ENCODE data around the gene RASGEF1C.
"Not testable (repeated sequence)": the region's sequence is repeated elsewhere in the genome, so short reads cannot be mapped to it uniquely, and the experiment has no call there.

RASGEF1C gene

DNA sequence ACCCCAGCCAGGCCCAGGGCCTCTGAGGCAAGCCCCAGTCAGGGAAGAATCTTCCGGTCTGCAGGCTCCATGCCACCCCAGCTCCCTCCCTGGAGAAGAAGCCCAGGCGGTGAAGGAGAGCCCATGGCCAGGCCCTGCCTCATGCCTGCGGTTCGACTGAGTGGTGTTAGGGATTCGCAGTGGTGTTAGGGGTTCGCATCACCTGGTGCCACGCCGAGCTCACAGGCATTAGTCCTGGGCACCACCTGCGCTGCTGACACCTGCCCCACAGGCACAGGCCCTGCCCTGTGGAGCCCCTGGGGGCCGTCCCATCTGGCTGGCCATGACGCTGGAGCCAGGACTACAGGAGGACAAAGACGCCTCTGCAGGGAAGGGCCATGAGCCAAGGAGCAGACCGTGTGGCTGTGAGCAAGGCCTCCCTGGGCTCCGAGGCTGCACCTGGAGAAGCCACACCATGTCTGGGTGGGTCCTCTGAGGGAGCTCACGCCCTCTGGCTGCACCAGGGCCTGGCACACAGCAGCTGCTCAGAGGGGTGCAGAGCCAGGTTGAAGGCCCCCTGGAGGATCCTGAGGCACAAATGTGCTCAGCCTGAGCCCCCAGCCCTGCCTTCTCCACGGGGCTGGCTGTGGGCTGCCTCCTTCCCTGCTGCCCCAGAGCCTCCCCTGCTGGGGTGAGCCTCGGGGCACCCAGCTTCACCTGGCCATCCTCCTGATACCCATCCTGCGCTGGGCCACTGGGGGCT lies 109.8 kb downstream of the RASGEF1C start:
- no peak for DNase-seq

DNA sequence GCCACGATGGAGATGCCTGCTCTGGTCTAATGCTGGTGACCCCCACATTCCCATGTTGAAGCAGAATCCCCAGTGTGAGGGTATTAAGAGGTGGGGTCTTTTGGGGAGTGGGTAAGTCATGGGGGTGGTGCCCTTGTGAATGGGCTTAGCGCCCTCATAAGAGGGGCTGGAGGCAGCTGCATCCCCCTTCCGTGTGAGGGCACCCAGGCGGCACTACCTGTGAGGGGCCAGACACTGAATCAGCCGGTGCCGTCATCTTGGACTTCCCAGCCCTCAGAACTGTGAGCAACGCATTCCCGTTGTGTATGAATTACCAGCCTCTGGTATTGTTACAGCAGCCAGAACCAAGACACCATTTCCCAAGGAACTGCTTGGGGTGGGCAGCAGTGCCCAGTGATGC lies 110.5 kb downstream of the RASGEF1C start:
- DNase-seq: no peak

DNA sequence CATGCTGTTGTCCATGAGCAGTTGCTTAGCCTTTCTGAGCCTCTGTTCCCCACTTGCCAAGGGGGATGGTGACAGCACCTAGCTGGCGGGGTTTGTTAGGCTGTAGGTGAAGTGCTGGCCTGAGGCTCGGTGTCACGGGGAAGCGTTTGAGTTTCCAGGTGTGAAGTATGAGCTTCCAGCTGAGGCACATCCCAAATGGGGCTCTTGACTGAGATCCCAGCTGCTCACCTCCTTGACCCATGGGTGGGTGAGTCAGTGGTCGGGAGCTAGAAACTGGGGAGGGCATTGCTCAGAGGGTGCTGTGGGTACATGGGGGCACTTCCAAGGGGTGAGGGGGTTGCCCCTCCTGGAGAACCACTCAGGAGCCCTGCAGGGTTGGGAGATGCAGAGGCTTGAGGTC lies 111.1 kb downstream of the RASGEF1C start:
- DNase-seq: no peak

DNA sequence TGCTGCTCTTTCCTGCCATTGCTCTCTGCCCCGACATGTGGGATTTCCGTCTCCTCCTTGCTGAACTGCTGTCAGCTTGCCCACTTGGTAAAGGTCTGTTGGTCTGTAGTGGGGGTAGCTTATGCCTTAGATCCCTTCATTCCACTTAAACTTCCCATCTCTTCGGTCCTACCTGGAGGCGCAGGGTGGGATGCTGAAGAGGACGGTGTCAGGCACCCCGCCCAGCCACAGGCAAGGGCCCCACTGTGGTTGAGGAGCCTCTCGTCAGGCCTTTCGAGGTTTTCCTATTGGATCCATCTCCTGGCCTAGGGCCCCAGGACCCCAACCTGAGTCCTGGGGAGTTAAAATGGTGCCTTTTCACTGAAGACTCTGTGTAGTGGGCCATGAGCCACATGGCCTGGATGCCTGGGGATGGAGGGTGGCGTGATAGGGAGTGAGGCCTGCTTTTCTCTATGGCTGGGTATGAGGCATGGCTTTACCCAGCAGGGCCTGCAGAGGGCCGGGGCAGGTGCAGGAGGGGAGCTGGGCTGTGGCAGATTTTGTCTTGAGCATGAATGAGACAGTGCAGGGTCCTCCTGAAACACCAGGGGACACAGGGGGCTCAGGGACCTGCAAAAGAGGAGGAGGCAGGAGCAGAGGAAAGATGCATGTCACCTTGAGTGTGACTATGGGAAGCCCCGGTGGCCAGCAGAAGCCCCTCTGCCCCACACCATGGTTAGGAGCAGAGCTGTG lies 111.7 kb downstream of the RASGEF1C start:
- DNase-seq: no peak

DNA sequence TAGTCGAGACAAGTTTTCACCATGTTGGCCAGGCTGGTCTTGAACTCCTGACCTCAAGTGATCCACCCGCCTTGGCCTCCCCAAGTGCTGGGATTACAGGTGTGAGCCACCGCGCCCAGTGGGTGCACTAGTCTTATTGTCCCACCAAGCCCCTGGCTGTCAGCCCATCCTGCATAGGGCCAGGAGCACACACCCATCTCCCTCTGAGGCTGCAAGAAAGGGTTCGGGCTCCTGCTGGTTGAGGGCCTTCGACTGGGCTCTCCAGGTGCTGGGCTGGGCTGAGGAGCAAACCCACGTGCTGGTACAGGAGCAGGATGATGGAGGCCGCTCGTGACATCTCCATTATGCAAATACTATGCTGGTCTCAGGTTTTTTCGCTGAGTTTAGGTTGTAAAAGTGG lies 112.4 kb downstream of the RASGEF1C start:
- DNase-seq: no peak

DNA sequence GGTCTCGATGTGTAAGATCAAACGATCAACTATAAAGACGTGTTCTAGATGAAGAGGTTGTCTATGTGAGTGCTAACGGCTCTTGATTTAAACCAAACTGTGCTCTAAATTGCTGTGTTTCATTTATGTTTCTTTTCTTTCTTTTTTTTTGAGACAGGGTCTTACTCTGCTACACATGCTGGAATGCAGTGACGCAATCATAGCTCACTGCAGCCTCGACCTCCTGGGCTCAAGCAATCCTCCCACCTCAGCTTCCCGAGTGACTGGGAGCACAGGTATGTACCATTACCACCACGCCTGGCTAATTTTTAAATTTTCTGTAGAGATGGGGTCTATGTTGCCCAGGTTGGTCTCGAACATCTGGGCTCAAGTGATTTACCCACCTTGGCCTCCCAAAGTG lies 113.5 kb downstream of the RASGEF1C start:
- no peak for DNase-seq

DNA sequence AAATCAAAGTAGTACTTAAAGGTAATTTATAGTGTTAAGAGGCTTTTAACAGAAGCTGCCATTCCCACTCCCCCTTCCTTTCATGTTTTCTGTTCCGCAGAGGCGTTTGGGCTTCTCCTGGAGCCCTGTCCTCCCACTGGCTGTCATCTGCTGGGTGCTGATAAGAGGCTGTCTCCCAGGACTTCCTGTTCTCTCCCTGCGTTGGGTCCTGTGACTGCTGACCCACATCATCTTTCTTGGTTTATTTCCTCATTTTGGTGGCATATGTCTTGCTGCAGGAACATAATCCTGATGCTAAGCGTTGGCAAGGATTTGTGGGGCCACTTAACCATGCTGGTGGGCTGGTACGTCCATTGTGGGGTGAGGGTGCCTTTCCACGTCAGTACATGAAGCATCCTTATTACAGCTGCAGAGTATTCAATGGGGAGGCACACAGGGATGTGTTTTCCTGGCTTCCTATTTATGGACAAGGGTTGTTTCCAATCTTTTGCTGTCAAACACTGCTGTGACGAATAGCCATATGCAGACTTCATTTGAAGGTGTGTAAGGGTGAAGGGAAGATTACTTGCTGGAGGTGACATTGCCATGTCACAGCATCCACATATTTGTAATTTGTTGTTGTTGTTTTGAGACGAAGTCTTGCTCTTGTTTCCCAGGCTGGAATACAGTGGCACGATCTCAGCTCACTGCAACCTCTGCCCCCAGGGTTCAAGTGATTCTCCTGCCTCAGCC lies 115.2 kb downstream of the RASGEF1C start:
- no peak for DNase-seq

DNA sequence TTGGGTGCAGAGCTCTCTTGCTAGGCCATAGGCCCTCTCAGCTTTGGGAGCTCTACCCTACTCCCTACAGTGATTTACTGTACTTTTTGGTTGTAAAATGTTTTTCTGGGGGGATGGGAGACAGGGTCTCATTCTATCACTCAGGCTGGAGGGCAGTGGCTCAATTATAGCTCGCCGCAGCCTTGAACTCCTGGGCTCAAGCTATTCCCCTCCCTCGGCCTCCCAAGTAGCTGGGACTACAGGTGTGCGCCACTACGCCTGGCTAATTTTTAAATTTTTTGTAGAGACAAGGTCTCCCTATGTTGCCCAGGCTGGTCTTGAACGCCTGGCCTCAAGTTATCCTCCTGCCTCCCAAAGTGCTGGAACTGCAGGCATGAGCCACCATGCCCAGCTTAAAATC lies 115.8 kb downstream of the RASGEF1C start:
- no peak for DNase-seq

DNA sequence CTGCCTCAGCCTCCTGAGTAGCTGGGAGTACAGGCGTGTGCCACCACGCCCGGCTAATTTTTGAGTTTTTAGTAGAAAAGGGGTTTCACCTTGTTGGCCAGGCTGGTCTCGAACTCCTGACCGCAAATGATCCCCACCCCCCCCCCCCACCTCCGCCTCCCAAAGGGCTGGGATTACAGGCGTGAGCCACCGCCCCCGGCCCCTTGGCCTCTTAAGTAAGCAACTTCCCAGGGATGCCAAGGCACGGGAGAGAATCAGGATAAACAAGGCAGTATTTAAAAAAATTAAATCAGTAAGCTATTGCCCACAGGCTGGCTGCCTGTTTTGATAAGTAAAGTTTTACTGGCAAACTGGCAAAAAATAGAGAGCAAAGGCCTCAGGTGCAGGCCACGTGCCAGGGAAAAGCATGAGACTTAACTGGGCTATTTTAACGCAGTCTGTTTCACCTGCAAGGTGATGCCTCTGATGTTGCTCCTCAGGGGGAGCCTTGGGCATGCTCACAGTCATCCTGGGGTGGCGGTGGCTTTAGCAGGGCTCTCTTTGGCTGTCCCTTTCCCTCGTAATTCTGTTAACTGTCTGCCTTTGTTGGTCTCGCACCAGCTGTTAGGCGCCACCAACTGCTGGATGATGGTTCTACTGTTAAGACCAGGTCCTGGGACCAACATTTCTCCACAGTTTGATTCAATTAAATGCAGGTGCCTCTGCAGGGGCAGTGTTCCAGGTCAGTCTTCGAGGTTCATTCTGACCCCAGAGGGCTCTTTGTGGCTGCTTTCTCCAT lies 118.1 kb downstream of the RASGEF1C start:
- peak; percentile 39 for DNase-seq

DNA sequence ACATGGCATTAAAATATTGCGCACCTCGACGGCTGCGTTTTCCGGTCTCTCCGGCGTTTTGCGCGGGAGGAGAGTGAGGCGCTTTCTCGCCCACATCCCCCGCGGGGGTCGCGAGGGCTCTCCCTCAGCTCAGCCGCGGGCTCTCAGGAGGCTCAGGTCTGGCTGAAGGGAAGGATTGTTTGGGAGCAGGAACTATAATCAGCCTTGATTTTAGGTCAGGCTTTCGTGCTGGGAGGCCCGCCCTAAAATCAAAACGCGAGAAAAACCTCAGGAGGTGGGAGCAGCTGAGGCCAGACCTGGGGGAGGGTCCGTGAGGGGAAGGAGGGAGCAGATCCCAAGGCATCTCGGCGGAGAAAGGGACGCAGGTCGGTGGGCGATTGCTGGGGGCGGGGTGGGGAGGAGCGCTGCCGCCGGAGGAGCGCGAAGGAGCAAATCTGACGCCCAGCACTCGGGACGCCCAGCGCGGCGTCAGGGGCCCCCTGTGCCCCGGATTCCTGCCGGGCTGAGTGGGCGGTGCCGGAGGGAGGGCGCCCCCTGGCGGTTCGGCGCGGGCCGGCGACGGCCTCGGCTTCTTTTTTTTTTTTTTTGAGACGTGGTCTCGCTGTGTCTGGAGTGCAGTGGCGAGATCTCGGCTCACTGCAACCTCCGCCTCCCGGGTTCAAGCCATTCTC lies 118.8 kb downstream of the RASGEF1C start:
- peak; percentile 78 for DNase-seq

DNA sequence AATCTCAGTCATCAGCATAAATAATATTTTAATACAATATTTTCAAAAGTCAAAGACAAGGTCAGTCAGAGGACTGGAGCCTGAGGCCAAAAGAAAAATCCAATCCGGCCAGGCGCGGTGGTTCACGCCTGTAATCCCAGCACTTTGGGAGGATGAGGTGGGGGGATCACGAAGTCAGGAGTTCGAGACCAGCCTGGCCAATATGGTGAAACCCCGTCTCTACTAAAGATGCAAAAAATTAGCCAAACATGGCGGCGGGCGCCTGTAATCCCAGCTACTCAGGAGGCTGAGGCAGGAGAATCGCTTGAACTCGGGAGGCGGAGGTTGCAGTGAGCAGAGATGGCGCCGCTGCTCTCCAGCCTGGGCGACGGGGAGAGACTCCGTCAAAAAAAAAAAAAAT lies 119.4 kb downstream of the RASGEF1C start:
- not testable (repeated sequence) for DNase-seq

DNA sequence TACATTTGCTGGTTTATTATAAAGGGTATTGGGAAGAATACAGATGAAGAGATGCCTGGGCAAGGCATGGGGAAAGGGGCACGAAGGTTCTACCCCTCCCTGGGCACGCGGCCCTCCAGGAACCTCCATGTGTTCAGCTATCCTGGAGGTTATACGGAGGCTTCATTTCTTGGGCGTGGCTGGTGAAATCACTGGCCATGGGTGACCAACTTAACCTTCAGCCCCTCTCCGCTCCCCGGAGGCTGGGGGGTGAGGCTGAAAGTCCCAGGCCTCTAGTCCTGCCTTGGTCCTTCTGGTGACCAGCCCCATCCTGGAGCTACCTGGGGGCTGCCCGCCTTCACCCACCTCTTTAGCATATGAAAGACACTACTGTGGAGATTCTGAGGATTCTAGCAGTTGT lies 120.5 kb downstream of the RASGEF1C start:
- DNase-seq: no peak

DNA sequence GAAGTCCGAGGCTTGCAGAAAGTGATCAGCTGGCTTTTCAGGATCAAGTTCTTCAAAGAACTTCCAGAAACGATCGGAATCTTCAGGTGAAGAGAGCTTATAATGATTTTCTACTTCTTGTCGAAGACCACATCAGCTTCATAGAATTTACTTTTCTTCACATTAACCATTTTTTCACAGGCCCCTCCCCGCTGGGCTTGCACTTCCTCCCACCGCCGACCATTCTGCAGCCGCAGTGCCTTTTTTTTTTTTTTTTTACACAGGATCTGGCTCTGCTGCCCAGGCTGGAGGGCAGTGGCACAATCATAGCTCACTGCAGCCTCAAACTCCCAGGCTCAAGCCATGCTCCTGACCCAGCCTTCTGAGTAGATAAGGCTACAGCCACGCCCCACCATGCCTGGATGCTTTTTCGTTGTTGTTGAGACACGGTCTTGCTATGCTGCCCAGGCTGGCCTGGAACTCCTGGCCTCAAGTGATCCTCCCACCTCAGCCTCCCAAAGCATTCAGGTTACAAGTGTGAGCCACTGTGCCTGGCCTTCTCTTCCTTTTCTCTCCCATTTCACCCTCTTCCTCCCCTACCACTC lies 122.1 kb downstream of the RASGEF1C start:
- no peak for DNase-seq

DNA sequence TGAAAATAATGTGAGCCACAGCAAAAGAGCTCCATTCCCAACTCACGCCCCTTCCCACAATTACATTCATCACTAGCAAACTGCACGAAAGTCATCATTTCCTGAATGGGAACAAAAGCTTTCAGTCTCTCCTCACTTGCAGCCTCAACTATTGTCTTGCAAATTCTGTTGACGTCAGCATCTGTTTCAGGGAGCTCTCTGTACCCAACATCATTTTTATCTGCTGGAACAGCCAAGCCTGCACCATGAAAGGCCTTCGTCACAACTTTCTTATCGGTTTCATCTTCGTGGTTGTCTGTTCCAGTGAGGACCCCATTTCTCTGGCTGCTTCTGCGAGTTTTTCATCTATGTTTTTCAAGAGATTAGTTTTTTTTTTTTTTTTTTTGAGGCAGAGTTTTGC lies 123.2 kb downstream of the RASGEF1C start:
- no peak for DNase-seq

DNA sequence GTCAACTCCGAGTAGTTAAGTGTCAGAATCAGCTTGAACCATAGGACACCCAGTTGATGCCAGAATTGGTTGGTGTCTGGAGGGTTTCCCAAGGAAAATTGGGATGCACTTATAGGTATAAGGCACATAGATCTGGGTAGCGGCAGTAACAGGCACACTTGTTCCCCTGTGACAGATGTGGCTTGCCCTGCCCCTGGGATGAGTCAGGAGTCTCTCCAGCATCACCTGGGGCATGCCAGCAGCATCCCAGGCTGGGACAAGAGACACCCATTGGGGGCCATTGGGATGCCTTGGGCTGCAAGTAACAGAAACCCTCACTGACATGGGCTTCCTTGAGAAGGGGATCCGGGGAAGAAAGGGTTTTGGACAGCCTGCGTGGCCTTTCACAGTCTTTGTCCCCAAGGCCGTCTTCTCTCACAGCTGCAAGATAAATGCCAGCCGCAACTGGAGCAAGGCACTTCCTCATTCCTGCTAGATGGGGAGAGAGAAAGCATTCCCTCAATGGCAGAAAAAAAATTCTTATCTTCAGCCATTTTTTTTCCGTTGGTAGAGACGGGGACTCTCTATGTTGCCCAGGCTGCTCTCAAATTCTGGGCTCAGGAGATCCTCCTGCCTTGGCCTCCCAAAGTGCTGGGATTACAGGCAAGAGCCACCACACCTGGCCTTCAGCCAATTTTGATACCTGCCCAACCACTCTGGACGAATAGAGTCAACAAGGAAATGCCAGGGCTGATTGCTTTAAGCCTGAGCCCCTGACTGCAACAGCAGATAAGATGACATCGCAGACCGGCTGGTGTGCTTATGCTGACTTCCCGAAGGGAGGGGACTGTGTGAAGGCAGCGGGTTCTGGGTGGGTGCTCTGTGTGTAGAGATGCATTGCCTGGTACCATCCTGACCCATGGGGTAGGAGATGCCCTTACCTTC lies 124.1 kb downstream of the RASGEF1C start:
- DNase-seq: no peak

DNA sequence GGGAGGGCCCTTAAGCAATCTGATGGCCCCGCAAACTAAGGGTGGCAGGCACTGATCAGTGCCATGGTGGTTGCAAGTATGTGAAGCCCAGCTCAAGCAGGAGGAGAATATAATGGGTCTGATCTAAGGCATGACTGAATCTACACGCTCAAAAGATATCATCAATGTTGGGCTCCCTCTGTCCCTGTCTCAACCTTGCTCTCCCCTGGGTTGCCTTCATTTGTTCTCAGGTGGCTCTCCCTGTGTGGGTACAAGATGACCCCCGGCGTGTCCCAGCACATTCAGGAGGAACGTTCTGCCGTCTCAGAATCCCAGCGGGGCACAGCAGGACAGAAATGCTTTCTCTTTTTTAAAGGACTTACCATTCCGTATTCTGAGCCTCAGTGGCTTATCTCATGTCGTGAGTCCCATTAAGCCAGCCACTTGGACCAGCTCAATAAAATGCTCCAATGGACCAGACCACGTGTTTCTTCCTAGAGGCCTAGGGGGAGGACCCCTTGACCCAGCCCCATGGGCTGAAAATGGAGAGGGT lies 125.4 kb downstream of the RASGEF1C start:
- no peak for DNase-seq

DNA sequence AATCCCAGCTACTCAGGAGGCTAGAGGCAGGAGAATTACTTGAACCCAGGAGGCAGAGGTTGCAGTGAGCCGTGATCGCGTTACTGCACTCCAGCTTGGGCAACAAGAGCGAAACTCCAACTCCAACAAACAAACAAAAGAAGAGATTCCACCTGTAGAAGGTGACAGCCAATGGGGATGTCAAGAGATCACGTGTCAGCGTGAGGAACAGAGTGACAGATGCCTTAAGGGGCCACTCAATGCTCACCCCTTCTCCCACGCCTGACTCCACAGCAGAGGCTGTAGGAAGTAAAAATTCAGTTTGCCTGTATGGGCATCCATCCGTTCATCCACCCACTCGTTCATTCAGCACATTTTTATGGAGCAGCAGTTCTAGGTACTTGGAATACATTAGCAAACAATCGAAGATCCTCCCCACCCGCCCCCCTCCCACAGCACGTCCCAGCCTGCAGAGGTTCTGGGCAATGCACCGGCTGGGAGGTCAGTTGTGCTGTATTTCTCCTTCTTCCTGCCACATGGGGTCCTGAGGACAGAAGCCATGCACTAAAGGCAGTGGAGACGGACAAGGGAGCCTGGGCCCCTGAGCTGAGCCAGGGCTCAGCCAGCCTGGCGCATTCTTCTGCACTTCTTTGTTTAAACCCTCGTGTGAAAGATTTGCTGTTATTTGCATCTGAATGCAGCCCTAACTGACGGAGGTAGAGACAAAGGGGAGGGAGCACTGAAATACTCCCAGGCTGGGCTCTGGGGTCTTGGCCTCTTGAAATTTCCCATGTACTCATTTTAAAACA lies 126.2 kb downstream of the RASGEF1C start:
- DNase-seq: no peak

DNA sequence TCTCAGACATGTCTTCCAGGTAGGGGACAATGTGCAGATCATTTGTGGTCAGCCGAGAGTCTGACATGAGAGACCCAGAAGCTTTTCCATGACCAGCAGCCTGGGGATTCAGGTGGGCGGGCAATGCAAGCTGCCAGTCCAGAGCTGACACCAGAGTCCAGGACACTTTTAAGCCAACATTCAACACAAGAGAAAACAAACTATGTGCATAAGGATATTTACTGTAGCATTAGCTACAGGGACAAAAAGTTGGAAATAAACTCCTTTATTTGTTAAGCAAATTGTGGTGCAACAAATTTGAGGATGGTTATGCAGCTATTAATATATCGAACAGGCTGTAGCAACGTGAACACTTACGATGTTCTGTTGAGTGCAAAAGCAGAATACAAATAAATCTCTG lies 127.5 kb downstream of the RASGEF1C start:
- DNase-seq: no peak

DNA sequence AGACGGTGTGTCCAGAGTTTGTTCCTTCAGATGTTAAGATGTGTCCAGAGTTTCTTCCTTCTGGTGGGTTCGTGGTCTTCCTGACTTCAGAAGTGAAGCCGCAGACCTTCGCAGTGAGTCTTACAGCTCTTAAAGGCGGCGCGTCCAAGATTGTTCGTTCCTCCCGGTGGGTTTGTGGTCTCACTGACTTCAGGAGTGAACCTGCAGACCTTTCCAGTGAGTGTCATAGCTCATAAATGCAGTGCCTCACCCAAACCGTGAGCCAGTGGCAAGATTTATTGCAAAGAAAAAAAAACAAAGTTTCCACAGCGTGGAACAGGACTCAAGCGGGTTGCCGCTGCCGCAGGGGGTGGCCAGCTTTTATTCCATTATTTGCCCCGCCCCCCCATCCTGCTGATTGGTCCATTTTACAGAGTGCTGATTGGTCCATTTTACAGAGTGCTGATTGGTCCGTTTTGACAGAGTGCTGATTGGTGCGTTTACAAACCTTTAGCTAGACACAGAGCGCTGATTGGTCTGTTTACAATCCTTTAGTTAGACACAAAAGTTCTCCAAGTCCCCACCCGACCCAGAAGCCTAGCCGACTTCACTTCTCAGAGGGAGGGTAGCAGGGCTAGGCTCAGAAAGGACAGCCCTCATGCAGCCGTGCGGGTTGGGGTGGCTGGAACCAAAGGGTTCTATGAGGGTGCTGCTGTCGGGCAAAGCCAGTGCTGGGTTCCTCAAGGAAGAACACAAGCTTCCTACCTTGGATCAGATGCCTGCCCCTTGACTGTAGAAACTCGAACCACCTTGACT lies 128.3 kb downstream of the RASGEF1C start:
- no peak for DNase-seq

All from fibroblast of skin of scalp (primary cell).